ENCODE data around the gene CAVIN2.

CAVIN2 gene

GRCh38 chr2:191811807-191812602 lies 34.9 kb downstream of the CAVIN2 start:
- Histone ChIP-seq H3K36me3 (ENCODE audit: control insufficient read depth, insufficient read depth, low read length) (no peaks in the 10 kb centered on the region), H3K27me3 (ENCODE audit: control insufficient read depth, insufficient read depth, low read length) (no peaks in the 10 kb centered on the region), H3K4me3 (ENCODE audit: low read depth, low read length) (no peak overlapping the region), H3K9me3 (ENCODE audit: control insufficient read depth, insufficient read depth, low read length) (no peaks in the 10 kb centered on the region), H3K9ac (ENCODE audit: low read depth, low read length) (no peak overlapping the region), H3K4me1 (ENCODE audit: control insufficient read depth, insufficient read depth, low read length) (no peaks in the 10 kb centered on the region)

GRCh38 chr2:191806396-191806795 lies 40.5 kb downstream of the CAVIN2 start:
- Histone ChIP-seq H3K9me3 (ENCODE audit: control insufficient read depth, insufficient read depth, low read length) (no peaks in the 10 kb centered on the region), H3K9ac (ENCODE audit: low read depth, low read length) (no peak overlapping the region), H3K4me3 (ENCODE audit: low read depth, low read length) (no peak overlapping the region), H3K4me1 (ENCODE audit: control insufficient read depth, insufficient read depth, low read length) (no peaks in the 10 kb centered on the region), H3K36me3 (ENCODE audit: control insufficient read depth, insufficient read depth, low read length) (no peaks in the 10 kb centered on the region), H3K27me3 (ENCODE audit: control insufficient read depth, insufficient read depth, low read length) (no peaks in the 10 kb centered on the region)

- no peak overlapping the region for H3K9ac ChIP-seq (ENCODE audit: low read depth, low read length)
- no peaks in the 10 kb centered on the region for H3K4me1 ChIP-seq (ENCODE audit: control insufficient read depth, insufficient read depth, low read length)
- no peak overlapping the region for H3K4me3 ChIP-seq (ENCODE audit: low read depth, low read length)
- H3K27me3 ChIP-seq (ENCODE audit: control insufficient read depth, insufficient read depth, low read length): no peaks in the 10 kb centered on the region
- no peaks in the 10 kb centered on the region for H3K36me3 ChIP-seq (ENCODE audit: control insufficient read depth, insufficient read depth, low read length)
- no peaks in the 10 kb centered on the region for H3K9me3 ChIP-seq (ENCODE audit: control insufficient read depth, insufficient read depth, low read length)
Measured at GRCh38 chr2:191804766-191805165, 42.1 kb downstream of the CAVIN2 start.

- no peak overlapping the region for H3K9ac ChIP-seq (ENCODE audit: low read depth, low read length)
- no peaks in the 10 kb centered on the region for H3K4me1 ChIP-seq (ENCODE audit: control insufficient read depth, insufficient read depth, low read length)
- H3K27me3 ChIP-seq (ENCODE audit: control insufficient read depth, insufficient read depth, low read length): no peaks in the 10 kb centered on the region
- H3K9me3 ChIP-seq (ENCODE audit: control insufficient read depth, insufficient read depth, low read length): no peaks in the 10 kb centered on the region
- no peaks in the 10 kb centered on the region for H3K36me3 ChIP-seq (ENCODE audit: control insufficient read depth, insufficient read depth, low read length)
- H3K4me3 ChIP-seq (ENCODE audit: low read depth, low read length): no peak overlapping the region
Measured at GRCh38 chr2:191803007-191803406, 43.9 kb downstream of the CAVIN2 start.

GRCh38 chr2:191802180-191802579 lies 44.7 kb downstream of the CAVIN2 start:
- H3K9ac ChIP-seq (ENCODE audit: low read depth, low read length): no peak overlapping the region
- no peak overlapping the region for H3K4me3 ChIP-seq (ENCODE audit: low read depth, low read length)
- H3K27me3 ChIP-seq (ENCODE audit: control insufficient read depth, insufficient read depth, low read length): no peaks in the 10 kb centered on the region
- H3K4me1 ChIP-seq (ENCODE audit: control insufficient read depth, insufficient read depth, low read length): no peaks in the 10 kb centered on the region
- H3K36me3 ChIP-seq (ENCODE audit: control insufficient read depth, insufficient read depth, low read length): no peaks in the 10 kb centered on the region
- H3K9me3 ChIP-seq (ENCODE audit: control insufficient read depth, insufficient read depth, low read length): no peaks in the 10 kb centered on the region

GRCh38 chr2:191800874-191801273 lies 46.0 kb downstream of the CAVIN2 start:
- no peaks in the 10 kb centered on the region for H3K9me3 ChIP-seq (ENCODE audit: control insufficient read depth, insufficient read depth, low read length)

GRCh38 chr2:191799526-191799925 lies 47.4 kb downstream of the CAVIN2 start:
- Histone ChIP-seq H3K27me3 (ENCODE audit: control insufficient read depth, insufficient read depth, low read length) (no peaks in the 10 kb centered on the region), H3K9ac (ENCODE audit: low read depth, low read length) (no peak overlapping the region), H3K36me3 (ENCODE audit: control insufficient read depth, insufficient read depth, low read length) (no peaks in the 10 kb centered on the region), H3K4me3 (ENCODE audit: low read depth, low read length) (no peak overlapping the region), H3K4me1 (ENCODE audit: control insufficient read depth, insufficient read depth, low read length) (no peaks in the 10 kb centered on the region), H3K9me3 (ENCODE audit: control insufficient read depth, insufficient read depth, low read length) (no peaks in the 10 kb centered on the region)

More at GRCh38 chr2:191800874-191801273, 46.0 kb downstream of the CAVIN2 start:
- H3K4me3 ChIP-seq (ENCODE audit: low read depth, low read length): no peak overlapping the region
- H3K4me1 ChIP-seq (ENCODE audit: control insufficient read depth, insufficient read depth, low read length): no peaks in the 10 kb centered on the region
- no peak overlapping the region for H3K9ac ChIP-seq (ENCODE audit: low read depth, low read length)
- H3K36me3 ChIP-seq (ENCODE audit: control insufficient read depth, insufficient read depth, low read length): no peaks in the 10 kb centered on the region
- no peaks in the 10 kb centered on the region for H3K27me3 ChIP-seq (ENCODE audit: control insufficient read depth, insufficient read depth, low read length)

- H3K9ac ChIP-seq (ENCODE audit: low read depth, low read length): no peak overlapping the region
- H3K4me3 ChIP-seq (ENCODE audit: low read depth, low read length): no peak overlapping the region
- no peaks in the 10 kb centered on the region for H3K36me3 ChIP-seq (ENCODE audit: control insufficient read depth, insufficient read depth, low read length)
- H3K4me1 ChIP-seq (ENCODE audit: control insufficient read depth, insufficient read depth, low read length): no peaks in the 10 kb centered on the region
- H3K9me3 ChIP-seq (ENCODE audit: control insufficient read depth, insufficient read depth, low read length): no peaks in the 10 kb centered on the region
- H3K27me3 ChIP-seq (ENCODE audit: control insufficient read depth, insufficient read depth, low read length): no peaks in the 10 kb centered on the region
Measured at GRCh38 chr2:191797942-191798876, 48.7 kb downstream of the CAVIN2 start.

GRCh38 chr2:191797500-191797899 lies 49.4 kb downstream of the CAVIN2 start:
- H3K9me3 ChIP-seq (ENCODE audit: control insufficient read depth, insufficient read depth, low read length): no peaks in the 10 kb centered on the region
- no peaks in the 10 kb centered on the region for H3K27me3 ChIP-seq (ENCODE audit: control insufficient read depth, insufficient read depth, low read length)
- no peak overlapping the region for H3K4me3 ChIP-seq (ENCODE audit: low read depth, low read length)
- H3K9ac ChIP-seq (ENCODE audit: low read depth, low read length): no peak overlapping the region
- H3K4me1 ChIP-seq (ENCODE audit: control insufficient read depth, insufficient read depth, low read length): no peaks in the 10 kb centered on the region
- H3K36me3 ChIP-seq (ENCODE audit: control insufficient read depth, insufficient read depth, low read length): no peaks in the 10 kb centered on the region

GRCh38 chr2:191795715-191796114 lies 51.2 kb downstream of the CAVIN2 start:
- Histone ChIP-seq H3K4me1 (ENCODE audit: control insufficient read depth, insufficient read depth, low read length) (no peaks in the 10 kb centered on the region), H3K9me3 (ENCODE audit: control insufficient read depth, insufficient read depth, low read length) (no peaks in the 10 kb centered on the region), H3K4me3 (ENCODE audit: low read depth, low read length) (no peak overlapping the region), H3K9ac (ENCODE audit: low read depth, low read length) (no peak overlapping the region), H3K36me3 (ENCODE audit: control insufficient read depth, insufficient read depth, low read length) (no peaks in the 10 kb centered on the region), H3K27me3 (ENCODE audit: control insufficient read depth, insufficient read depth, low read length) (no peaks in the 10 kb centered on the region)

- no peaks in the 10 kb centered on the region for H3K36me3 ChIP-seq (ENCODE audit: control insufficient read depth, insufficient read depth, low read length)
- H3K27me3 ChIP-seq (ENCODE audit: control insufficient read depth, insufficient read depth, low read length): no peaks in the 10 kb centered on the region
- H3K9ac ChIP-seq (ENCODE audit: low read depth, low read length): no peak overlapping the region
- H3K4me1 ChIP-seq (ENCODE audit: control insufficient read depth, insufficient read depth, low read length): peaks cover 5% of the 10 kb centered on the region
- H3K9me3 ChIP-seq (ENCODE audit: control insufficient read depth, insufficient read depth, low read length): no peaks in the 10 kb centered on the region
- no peak overlapping the region for H3K4me3 ChIP-seq (ENCODE audit: low read depth, low read length)
Measured at GRCh38 chr2:191791953-191792560, 54.8 kb downstream of the CAVIN2 start.
